Keratinocyte (primary cell): Measurements from ENCODE around the gene GRIN1. TPM values are rescaled to one million over a fixed set of nuclear protein-coding genes. Genes with fewer than 3 reads are reported as not detected.
A peak's percentile ranks its signal among the peaks of the same experiment; 100 is the strongest.

Experiments
- DNase-seq: peaks from one replicate; pipeline ENCODE4 v3.0.0-alpha.2; 2011; ENCODE audit warnings: low read depth, missing footprints, low spot score
- FAIRE-seq: peaks from 2 replicates; lab custom pipeline; 2011; peaks lifted over from hg19 to GRCh38; lab: Jason Lieb, UNC
- H2AFZ ChIP-seq: 2 replicates; pipeline ENCODE4 v1.6.0; 2012; ENCODE audit warnings: low read length, control low read depth, inconsistent platforms; ENCODE audit not compliant: control insufficient read depth
- H3K27ac ChIP-seq: 2 replicates; pipeline ENCODE4 v1.5.1; 2011; ENCODE audit warnings: low read length; ENCODE audit not compliant: control insufficient read depth, insufficient read depth
- H3K27me3 ChIP-seq: 3 replicates; pipeline ENCODE4 v1.6.0; 2011; ENCODE audit warnings: low read length; ENCODE audit not compliant: control insufficient read depth, insufficient read depth; ENCODE audit errors: extremely low read depth
- H3K36me3 ChIP-seq, 2 experiments: 2 replicates in 1 of 2; 3 replicates in 1 of 2; pipeline ENCODE4 v1.5.1; 2011; ENCODE audit warnings: low read length in 2 of 2, mild to moderate bottlenecking in 1 of 2; ENCODE audit not compliant: control insufficient read depth in 2 of 2, insufficient read depth in 2 of 2; ENCODE audit errors: extremely low read depth in 1 of 2
- H3K4me1 ChIP-seq: 3 replicates; pipeline ENCODE4 v1.5.1; 2011; ENCODE audit warnings: low read length; ENCODE audit not compliant: control insufficient read depth, insufficient read depth; ENCODE audit errors: extremely low read depth
- H3K4me2 ChIP-seq: 3 replicates; pipeline ENCODE4 v1.6.0; 2011; ENCODE audit warnings: low read depth, low read length; ENCODE audit not compliant: control insufficient read depth, insufficient read depth; ENCODE audit errors: extremely low read depth
- H3K4me3 ChIP-seq, 3 experiments: fragments of 200-600 bp in 1 of 3; sonication (generic) in 1 of 3; 2 replicates in 2 of 3; 3 replicates in 1 of 3; pipeline ENCODE4 v1.5.1; 2011 to 2016; ENCODE audit warnings: low read length in 3 of 3, mild to moderate bottlenecking in 3 of 3, control low read depth in 2 of 3, inconsistent platforms in 1 of 3, low read depth in 1 of 3, mixed read lengths in 1 of 3, mixed run types in 1 of 3, moderate library complexity in 1 of 3; ENCODE audit not compliant: control insufficient read depth in 2 of 3, insufficient read depth in 2 of 3; ENCODE audit errors: extremely low read depth in 1 of 3
- H3K79me2 ChIP-seq: 2 replicates; pipeline ENCODE4 v1.6.0; 2012; ENCODE audit warnings: low read length; ENCODE audit not compliant: control insufficient read depth, insufficient read depth
- H3K9ac ChIP-seq: 3 replicates; pipeline ENCODE4 v1.6.0; 2011; ENCODE audit warnings: low read length; ENCODE audit not compliant: control insufficient read depth, insufficient read depth; ENCODE audit errors: extremely low read depth
- H3K9me1 ChIP-seq: 3 replicates; pipeline ENCODE4 v1.6.0; 2011; ENCODE audit warnings: low read length; ENCODE audit not compliant: control insufficient read depth, insufficient read depth; ENCODE audit errors: extremely low read depth
- H3K9me3 ChIP-seq: 2 replicates; pipeline ENCODE4 v1.5.1; 2012; ENCODE audit warnings: low read depth, low read length; ENCODE audit not compliant: control insufficient read depth
- H4K20me1 ChIP-seq: 3 replicates; pipeline ENCODE4 v1.6.0; 2011; ENCODE audit warnings: low read length; ENCODE audit not compliant: control insufficient read depth, insufficient read depth; ENCODE audit errors: extremely low read depth
- CTCF ChIP-seq, 3 experiments: IDR thresholded peaks in 1 of 3; conservative IDR thresholded peaks in 1 of 3; optimal IDR thresholded peaks in 1 of 3; 2 replicates in 2 of 3; 3 replicates in 1 of 3; pipeline versions ENCODE3 to v1.5.1; 2011; ENCODE audit warnings: low read length in 3 of 3, mild to moderate bottlenecking in 3 of 3, moderate library complexity in 2 of 3, control low read depth in 1 of 3, inconsistent platforms in 1 of 3; ENCODE audit not compliant: insufficient read depth in 2 of 3; ENCODE audit errors: extremely low read depth in 1 of 3
- EZH2 ChIP-seq: IDR thresholded peaks from one replicate; pipeline ENCODE4 v1.6.1; 2012; ENCODE audit warnings: inconsistent platforms, mild to moderate bottlenecking, low read length, moderate library complexity
- dilution Hi-C: fragments of 300-500 bp; cut with MboI; formaldehyde crosslinking; loops from one replicate; pipeline ENCODE4 v1.7.0; 2020; ENCODE audit warnings: low sequenced_read_pairs; ENCODE audit not compliant: extremely low pct_ligation_motif_present
- polyA plus RNA-seq, 5 experiments: library from polyadenylated mRNA; depleted of rRNA in 3 of 5; stranded (reverse) in 3 of 5; stranded (forward) in 1 of 5; unstranded in 1 of 5; fragments of >200 nt; gene quantifications; 1 replicate in 1 of 5; 2 replicates in 3 of 5; 3 replicates in 1 of 5; pipeline versions ENCODE4 v1.2.1 to v1.2.3, GENCODE V29; 2011 to 2012; ENCODE audit warnings: missing spikeins in 2 of 5, low read depth in 1 of 5, low replicate concordance in 1 of 5

Gene GRIN1
- polyA plus RNA-seq, 1 donor (not counting 4 experiments of a cell fraction or from before 2014, with no cell fraction given): 0.03 TPM

- H3K4me1 ChIP-seq: peaks cover 4% of the 10 kb centered on the region
- H3K9ac ChIP-seq: no peak overlapping the region
- H3K4me2 ChIP-seq: no peak overlapping the region
- H3K36me3 ChIP-seq: no peaks in the 10 kb centered on the region
- H3K79me2 ChIP-seq: no peaks in the 10 kb centered on the region
- H3K4me3 ChIP-seq: no peak overlapping the region
- FAIRE-seq (no peak), DNase-seq (no peak)
- TF ChIP-seq CTCF (optimal IDR thresholded peaks at IDR 0.05 in 1 of 3, IDR thresholded peaks at IDR 0.05 in 1 of 3, conservative IDR thresholded peaks at IDR 0.05 in 1 of 3; ENCODE audit: extremely low read depth in 1 of 3, insufficient read depth in 2 of 3, low read length in 3 of 3) (no peak), EZH2 (no peak)
- no peaks in the 10 kb centered on the region for H3K9me3 ChIP-seq
- H3K27ac ChIP-seq: no peak overlapping the region
- no peaks in the 10 kb centered on the region for H4K20me1 ChIP-seq
- H3K27me3 ChIP-seq: peaks cover 22% of the 10 kb centered on the region
- dilution Hi-C loops: no loop called here
- no peaks in the 10 kb centered on the region for H3K9me1 ChIP-seq
- no peak overlapping the region for H2AFZ ChIP-seq
Observed at GRCh38 chr9:137152844-137153405, 14.0 kb downstream of the GRIN1 start.

GRCh38 chr9:137156567-137157375, 17.8 kb downstream of the GRIN1 start:
- Histone ChIP-seq H3K4me3 (peak overlapping the region in 1 of 3 experiments; percentile 40), H3K4me1 (peaks cover 4% of the 10 kb centered on the region)
- FAIRE-seq: no peak

More at GRCh38 chr9:137156567-137157375, 17.8 kb downstream of the GRIN1 start:
- Histone ChIP-seq H3K9ac (peak overlapping the region; percentile 15), H3K4me2 (peak overlapping the region; percentile 76), H2AFZ (peak overlapping the region; percentile 80), H3K27ac (no peak overlapping the region), H3K79me2 (no peaks in the 10 kb centered on the region), H3K27me3 (peaks cover 52% of the 10 kb centered on the region), H3K9me3 (no peaks in the 10 kb centered on the region), H3K36me3 (no peaks in the 10 kb centered on the region), H4K20me1 (no peaks in the 10 kb centered on the region), H3K9me1 (no peaks in the 10 kb centered on the region)
- dilution Hi-C loops: no loop called here
- DNase-seq: peak; percentile 33
- TF ChIP-seq EZH2: no peak
- no peak for TF ChIP-seq CTCF (optimal IDR thresholded peaks at IDR 0.05 in 1 of 3, IDR thresholded peaks at IDR 0.05 in 1 of 3, conservative IDR thresholded peaks at IDR 0.05 in 1 of 3; ENCODE audit: extremely low read depth in 1 of 3, insufficient read depth in 2 of 3, low read length in 3 of 3)
